ENCODE measurements around the gene AP1S3.

Gene AP1S3

DNA sequence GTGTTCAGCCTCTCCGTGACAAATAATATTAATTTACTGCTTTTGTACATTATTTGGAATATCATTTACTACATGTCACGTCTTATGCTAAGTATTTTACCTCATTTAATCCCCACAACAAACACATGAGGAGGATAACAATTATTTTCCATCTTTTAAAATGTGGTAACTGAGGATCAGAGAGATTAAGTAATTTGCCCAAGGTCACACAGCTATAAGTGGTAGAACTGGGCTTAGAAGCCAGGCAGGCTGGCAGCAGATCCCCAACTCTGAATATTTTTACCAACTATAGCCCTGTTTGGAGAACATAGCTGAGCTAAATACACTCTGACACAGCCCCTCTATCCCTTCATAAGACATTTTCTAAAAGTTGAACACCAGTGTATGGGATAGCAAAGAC, 24.1 kb downstream of the AP1S3 start:
- Mint-ChIP-seq H3K9me3 (no peaks in the 10 kb centered on the region), H3K4me3 (no peak overlapping the region), H3K27me3 (ENCODE audit: low read depth) (peaks cover 3% of the 10 kb centered on the region), H3K4me1 (peaks cover 23% of the 10 kb centered on the region), H3K27ac (peak overlapping the region; percentile 63 to 82 (median 81)), H3K36me3 (ENCODE audit: low read depth) (no peaks in the 10 kb centered on the region)
- TF ChIP-seq CTCF (IDR thresholded peaks at IDR 0.05; ENCODE audit: unreplicated experiment in 3 of 3), result no peak

DNA sequence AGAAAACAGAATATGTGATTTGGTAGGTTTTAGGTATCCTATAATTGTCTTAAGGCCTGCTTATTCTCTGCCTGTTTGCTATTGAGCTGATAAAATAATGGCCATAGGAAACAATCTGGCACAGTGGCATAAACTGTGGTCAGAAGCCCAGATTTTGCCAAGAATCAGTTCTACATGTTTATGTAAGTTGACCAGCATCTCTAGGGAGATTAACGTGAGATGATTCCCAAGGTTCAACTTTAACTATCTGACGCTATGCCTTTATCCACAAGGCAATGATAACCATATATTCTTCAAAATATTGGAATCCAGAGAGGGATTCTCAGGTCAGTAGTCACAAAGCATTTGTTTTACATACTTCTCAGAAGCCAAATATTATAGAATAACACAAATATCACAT, 25.6 kb downstream of the AP1S3 start:
- Mint-ChIP-seq H3K36me3 (ENCODE audit: low read depth) (no peaks in the 10 kb centered on the region), H3K4me1 (peaks cover 23% of the 10 kb centered on the region), H3K9me3 (no peaks in the 10 kb centered on the region), H3K27ac (peak overlapping the region in 1 of 3 experiments; percentile 18), H3K4me3 (no peak overlapping the region), H3K27me3 (ENCODE audit: low read depth) (peaks cover 3% of the 10 kb centered on the region)
- TF ChIP-seq CTCF (IDR thresholded peaks at IDR 0.05; ENCODE audit: unreplicated experiment in 3 of 3), result no peak

DNA sequence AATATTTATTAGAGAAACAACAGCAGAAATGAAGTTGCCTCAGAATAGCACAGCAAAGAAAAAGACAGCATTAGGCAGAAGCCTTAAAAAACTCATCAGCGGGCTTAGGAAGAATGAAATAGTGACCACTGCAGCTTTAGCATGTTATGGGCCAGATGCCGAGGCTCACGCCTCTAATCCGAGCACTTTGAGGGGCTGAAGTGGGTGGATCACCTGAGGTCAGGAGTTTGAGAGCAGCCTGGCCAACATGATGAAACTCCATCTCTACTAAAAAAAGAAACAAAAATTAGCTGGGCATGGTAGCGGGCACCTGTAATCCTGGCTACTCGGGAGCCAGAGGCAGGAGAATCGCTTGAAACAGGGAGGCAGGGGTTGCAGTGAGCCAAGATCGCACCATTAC, 32.4 kb downstream of the AP1S3 start:
- no peaks in the 10 kb centered on the region for H3K27me3 Mint-ChIP-seq (ENCODE audit: low read depth)
- no peak overlapping the region for H3K4me3 Mint-ChIP-seq
- no peaks in the 10 kb centered on the region for H3K36me3 Mint-ChIP-seq (ENCODE audit: low read depth)
- no peaks in the 10 kb centered on the region for H3K9me3 Mint-ChIP-seq
- no peak overlapping the region for H3K27ac Mint-ChIP-seq
- H3K4me1 Mint-ChIP-seq, result no peaks in the 10 kb centered on the region
- no peak for TF ChIP-seq CTCF (IDR thresholded peaks at IDR 0.05; ENCODE audit: unreplicated experiment in 3 of 3)

GRCh38 chr2:223801736-223802135, 35.6 kb downstream of the AP1S3 start:
- Mint-ChIP-seq H3K27me3 (ENCODE audit: low read depth) (no peaks in the 10 kb centered on the region), H3K36me3 (ENCODE audit: low read depth) (no peaks in the 10 kb centered on the region), H3K27ac (no peak overlapping the region), H3K4me3 (no peak overlapping the region), H3K4me1 (peaks cover 3% of the 10 kb centered on the region), H3K9me3 (no peaks in the 10 kb centered on the region)
- TF ChIP-seq CTCF (IDR thresholded peaks at IDR 0.05; ENCODE audit: unreplicated experiment in 3 of 3), result no peak

DNA sequence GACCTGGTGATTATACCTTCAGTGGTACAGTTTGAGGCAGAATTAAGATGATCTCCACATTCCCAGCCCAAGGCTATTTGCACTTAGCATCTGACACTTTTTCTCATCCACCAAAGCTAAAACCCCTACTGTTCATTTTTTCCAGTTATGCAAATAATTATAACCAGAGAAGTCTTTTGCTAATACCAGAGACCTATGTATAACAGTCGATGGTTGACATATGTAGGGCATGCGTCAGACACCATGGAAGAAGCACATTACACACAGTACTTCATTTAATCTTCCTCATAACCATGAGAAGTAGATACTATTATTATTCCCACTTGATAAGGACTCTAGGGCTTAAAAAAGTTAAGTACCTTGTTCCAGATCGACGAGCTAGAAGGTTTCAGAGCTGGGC, 36.5 kb downstream of the AP1S3 start:
- no peaks in the 10 kb centered on the region for H3K36me3 Mint-ChIP-seq (ENCODE audit: low read depth)
- H3K27me3 Mint-ChIP-seq (ENCODE audit: low read depth), result no peaks in the 10 kb centered on the region
- peak overlapping the region in 1 of 3 experiments; percentile 4 for H3K27ac Mint-ChIP-seq
- no peak for TF ChIP-seq CTCF (IDR thresholded peaks at IDR 0.05; ENCODE audit: unreplicated experiment in 3 of 3)
- no peaks in the 10 kb centered on the region for H3K9me3 Mint-ChIP-seq
- H3K4me1 Mint-ChIP-seq, result peaks cover 3% of the 10 kb centered on the region
- H3K4me3 Mint-ChIP-seq, result no peak overlapping the region

- peak; percentile 69 to 82 (median 78) for TF ChIP-seq CTCF (IDR thresholded peaks at IDR 0.05; ENCODE audit: unreplicated experiment in 3 of 3)
- Mint-ChIP-seq H3K9me3 (no peaks in the 10 kb centered on the region), H3K27ac (peak overlapping the region; percentile 2 to 20 (median 7))
Measured at GRCh38 chr2:223797811-223798721, 39.3 kb downstream of the AP1S3 start.

More at GRCh38 chr2:223797811-223798721, 39.3 kb downstream of the AP1S3 start:
- Mint-ChIP-seq H3K27me3 (ENCODE audit: low read depth) (no peaks in the 10 kb centered on the region), H3K36me3 (ENCODE audit: low read depth) (peaks cover 4% of the 10 kb centered on the region), H3K4me3 (no peak overlapping the region), H3K4me1 (peaks cover 3% of the 10 kb centered on the region)
